CD4-positive, alpha-beta T cell treated with Interferon alpha-2 for 1 hour (primary cell): ENCODE data around the gene SPAG5.

Experiments used
- DNase-seq, 2 donors: peaks; one replicate each; pipeline ENCODE4 v3.0.0-alpha.2; 2020 to 2022

The SPAG5 gene

GRCh38 chr17:28572259-28573039 lies 26.4 kb downstream of the SPAG5 start:
- DNase-seq = peak in 1 of 2 donors; percentile 30

- DNase-seq = peak; percentile 88 to 91
These were observed 27.3 kb downstream of the SPAG5 start, which contains the start of gene PIGS for GRCh38 chr17:28571361-28572122. Gene PIGS (minus strand): TSS chr17:28571524. CDS start chr17:28571496, 28 bp downstream.

GRCh38 chr17:28570716-28571360 lies 28.0 kb downstream of the SPAG5 start:
- peak; percentile 22 to 60 for DNase-seq

GRCh38 chr17:28569446-28569845 lies 29.4 kb downstream of the SPAG5 start:
- no peak for DNase-seq

- no peak for DNase-seq
These were observed 31.2 kb downstream of the SPAG5 start for GRCh38 chr17:28567604-28568003.

- no peak for DNase-seq
These were observed 35.4 kb downstream of the SPAG5 start for GRCh38 chr17:28563475-28563874.

- DNase-seq = no peak
These were observed 43.8 kb downstream of the SPAG5 start for GRCh38 chr17:28555022-28555421.

- DNase-seq = no peak
These were observed 44.3 kb downstream of the SPAG5 start for GRCh38 chr17:28554565-28554964.

GRCh38 chr17:28553000-28553505 lies 45.8 kb downstream of the SPAG5 start:
- no peak for DNase-seq

- DNase-seq = peak; percentile 70 to 82
These were observed 46.4 kb downstream of the SPAG5 start, which contains the start of gene UNC119 for GRCh38 chr17:28552176-28552999. Gene UNC119 (minus strand): TSS chr17:28552624. CDS start chr17:28552557, 67 bp downstream.

GRCh38 chr17:28551421-28552175 lies 47.2 kb downstream of the SPAG5 start:
- DNase-seq = no peak

GRCh38 chr17:28550858-28551257 lies 48.0 kb downstream of the SPAG5 start:
- DNase-seq = no peak

- DNase-seq = peak; percentile 73 to 80
These were observed 49.3 kb downstream of the SPAG5 start for GRCh38 chr17:28549236-28550132.

- DNase-seq = no peak
These were observed 50.3 kb downstream of the SPAG5 start for GRCh38 chr17:28548417-28549130.

- DNase-seq = peak; percentile 72 to 74
These were observed 51.0 kb downstream of the SPAG5 start for GRCh38 chr17:28547623-28548416.

- DNase-seq = no peak
These were observed 51.7 kb downstream of the SPAG5 start for GRCh38 chr17:28547096-28547622.

- no peak for DNase-seq
These were observed 52.9 kb downstream of the SPAG5 start for GRCh38 chr17:28545787-28546415.

GRCh38 chr17:28545141-28545503 lies 53.7 kb downstream of the SPAG5 start:
- no peak for DNase-seq
